ENCODE measurements around the gene OTOA. TPM values are rescaled to one million over a fixed set of nuclear protein-coding genes. Genes with fewer than 3 reads are reported as not detected.

The OTOA gene
- total and polyA plus RNA-seq, 8 donors = 0.44 to 0.55 TPM; not detected in 6

GRCh38 chr16:21703589-21704174 lies 39.9 kb downstream of the OTOA start:
- DNase-seq = no peak
- peaks cover 0 to 7% (median 0%) of the 10 kb centered on the region in 3 donors for H3K27me3 ChIP-seq
- no peak overlapping the region for H3K27ac ChIP-seq
- TF ChIP-seq CTCF (IDR thresholded peaks at IDR 0.05) = no peak
- TF ChIP-seq POLR2A (IDR thresholded peaks at IDR 0.05) = no peak
- TF ChIP-seq EP300 (IDR thresholded peaks at IDR 0.05) = no peak
- no peak for TF ChIP-seq POLR2AphosphoS5 (IDR thresholded peaks at IDR 0.05)
- no peaks in the 10 kb centered on the region for H3K9me3 ChIP-seq
- 61 to 69% (median 67%) methylated on average over 5 of the region's 5 CpGs for WGBS, 5 donors
- H3K4me3 ChIP-seq = no peak overlapping the region
- intact Hi-C loops (cut with DNase I; ENCODE audit: low total_unique reads) = no loop called here
- peaks cover 0 to 6% (median 0%) of the 10 kb centered on the region in 4 donors for H3K4me1 ChIP-seq
- H3K36me3 ChIP-seq = no peaks in the 10 kb centered on the region

GRCh38 chr16:21704266-21704665 lies 40.5 kb downstream of the OTOA start:
- no peaks in the 10 kb centered on the region for H3K9me3 ChIP-seq
- H3K4me3 ChIP-seq = no peak overlapping the region
- WGBS, 5 donors = 88 to 94% (median 89%) methylated on average over 5 of the region's 5 CpGs
- H3K4me1 ChIP-seq = peaks cover 0 to 8% (median 0%) of the 10 kb centered on the region in 4 donors
- H3K27ac ChIP-seq = no peak overlapping the region
- TF ChIP-seq POLR2AphosphoS5 (IDR thresholded peaks at IDR 0.05) (no peak), POLR2A (IDR thresholded peaks at IDR 0.05) (no peak), CTCF (IDR thresholded peaks at IDR 0.05) (no peak), EP300 (IDR thresholded peaks at IDR 0.05) (no peak)
- intact Hi-C loops (cut with DNase I; ENCODE audit: low total_unique reads) = no loop called here
- DNase-seq = no peak
- no peaks in the 10 kb centered on the region for H3K36me3 ChIP-seq
- peaks cover 0 to 7% (median 0%) of the 10 kb centered on the region in 3 donors for H3K27me3 ChIP-seq

- Histone ChIP-seq H3K27me3 (peaks cover 0 to 7% (median 0%) of the 10 kb centered on the region in 3 donors), H3K4me1 (peaks cover 0 to 8% (median 0%) of the 10 kb centered on the region in 4 donors), H3K36me3 (no peaks in the 10 kb centered on the region), H3K4me3 (no peak overlapping the region), H3K27ac (no peak overlapping the region), H3K9me3 (no peaks in the 10 kb centered on the region)
- intact Hi-C loops (cut with DNase I; ENCODE audit: low total_unique reads) = no loop called here
- WGBS, 5 donors = 78 to 87% (median 82%) methylated on average over 5 to 6 of the region's 6 CpGs
- TF ChIP-seq CTCF (IDR thresholded peaks at IDR 0.05) = no peak
- TF ChIP-seq POLR2AphosphoS5 (IDR thresholded peaks at IDR 0.05) = no peak
- no peak for DNase-seq
These were observed 41.0 kb downstream of the OTOA start for GRCh38 chr16:21704733-21705132.

- intact Hi-C loops (cut with DNase I; ENCODE audit: low total_unique reads) = no loop called here
- 5 to 8% (median 6%) methylated on average over 10 of the region's 10 CpGs for WGBS, 5 donors
- H3K9me3 ChIP-seq = no peaks in the 10 kb centered on the region
- no peak for TF ChIP-seq POLR2A (IDR thresholded peaks at IDR 0.05)
- TF ChIP-seq CTCF (IDR thresholded peaks at IDR 0.05) = peak in 5 of 7 experiments; percentile 61 to 80 (median 71)
- H3K4me1 ChIP-seq = peaks cover 0 to 8% (median 0%) of the 10 kb centered on the region in 4 donors
- H3K27me3 ChIP-seq = peaks cover 0 to 7% (median 0%) of the 10 kb centered on the region in 3 donors
- DNase-seq = peak; percentile 83 to 84
- H3K4me3 ChIP-seq = no peak overlapping the region
- H3K36me3 ChIP-seq = no peaks in the 10 kb centered on the region
- no peak overlapping the region for H3K27ac ChIP-seq
These were observed 44.9 kb downstream of the OTOA start for GRCh38 chr16:21708533-21709115.

All from stomach (tissue), 9 donors.